H1 (cell line): ENCODE results near the gene MRPS12. TPM values are rescaled to one million over a fixed set of nuclear protein-coding genes. Genes with fewer than 3 reads are reported as not detected.
"Not testable (repeated sequence)": the region's sequence is repeated elsewhere in the genome, so short reads cannot be mapped to it uniquely, and the experiment has no call there.

Experiments
- CTCF ChIA-PET: fragments of 300-600 bp; sonication (Branson Sonifier 250); formaldehyde crosslinking; loops from one replicate; lab custom pipeline; 2021; ENCODE audit not compliant: partially characterized antibody; lab: Charles Lee
- POLR2A ChIA-PET: fragments of 300-600 bp; sonication (Branson Sonifier 250); formaldehyde crosslinking; loops from one replicate; lab custom pipeline; 2021; ENCODE audit warnings: inconsistent platforms; ENCODE audit not compliant: partially characterized antibody; lab: Charles Lee
- DNase-seq, 2 experiments: peaks; one replicate each; pipeline versions ENCODE4 v3.0.0 to v3.0.0-alpha.2; 2010 to 2022; ENCODE audit warnings: low spot score in 2 of 2, low read depth in 1 of 2, mixed read lengths in 1 of 2
- FAIRE-seq: peaks from 2 replicates; lab custom pipeline; 2011; peaks lifted over from hg19 to GRCh38; lab: Jason Lieb, UNC
- H2AFZ ChIP-seq: 2 replicates; pipeline ENCODE4 v1.8.1; 2012; ENCODE audit warnings: low read length, inconsistent platforms
- H2AK5ac ChIP-seq: 2 replicates; pipeline ENCODE4 v1.6.1; 2013; ENCODE audit warnings: low read depth, low read length
- H2BK120ac ChIP-seq: replicated peaks from 2 replicates; pipeline ENCODE3; 2013; ENCODE audit warnings: low read depth, low read length, inconsistent platforms
- H2BK12ac ChIP-seq: 2 replicates; pipeline ENCODE4 v1.6.1; 2013; ENCODE audit warnings: low read depth, low read length
- H2BK15ac ChIP-seq: 2 replicates; pipeline ENCODE4 v1.6.1; 2013; ENCODE audit warnings: low read length
- H2BK20ac ChIP-seq: 2 replicates; pipeline ENCODE4 v1.6.1; 2013; ENCODE audit warnings: low read length
- H2BK5ac ChIP-seq: 2 replicates; pipeline ENCODE4 v1.6.1; 2013; ENCODE audit warnings: low read depth, low read length
- H3K14ac ChIP-seq: 2 replicates; pipeline ENCODE4 v1.6.1; 2013; ENCODE audit warnings: inconsistent platforms; ENCODE audit not compliant: insufficient read length
- H3K18ac ChIP-seq: 2 replicates; pipeline ENCODE4 v1.6.1; 2013; ENCODE audit warnings: low read length; ENCODE audit errors: extremely low read depth
- H3K23ac ChIP-seq: 2 replicates; pipeline ENCODE4 v1.6.1; 2013; ENCODE audit warnings: inconsistent platforms; ENCODE audit not compliant: insufficient read length
- H3K23me2 ChIP-seq: 2 replicates; pipeline ENCODE4 v1.6.1; 2013; ENCODE audit warnings: low read depth, low read length
- H3K27ac ChIP-seq: 2 replicates; pipeline ENCODE4 v1.6.1; 2011; ENCODE audit warnings: low read depth, low read length, inconsistent platforms
- H3K27me3 ChIP-seq, 4 experiments: replicated peaks in 1 of 4; 1 replicate in 1 of 4; 2 replicates in 3 of 4; pipeline versions ENCODE4 v1.6.1 to v1.8.1; 2011 to 2013; ENCODE audit warnings: low read length in 3 of 4, mild to moderate bottlenecking in 3 of 4, inconsistent platforms in 2 of 4, mixed read lengths in 2 of 4, moderate library complexity in 1 of 4; ENCODE audit not compliant: control insufficient read depth in 3 of 4, insufficient read depth in 3 of 4; ENCODE audit errors: extremely low read depth in 1 of 4
- H3K36me3 ChIP-seq, 4 experiments: 2 replicates each; pipeline versions ENCODE4 v1.6.1 to v1.8.1; 2011 to 2013; ENCODE audit warnings: mild to moderate bottlenecking in 4 of 4, low read length in 3 of 4, moderate library complexity in 2 of 4, control low read depth in 1 of 4, inconsistent platforms in 1 of 4; ENCODE audit not compliant: insufficient read depth in 4 of 4, control insufficient read depth in 2 of 4
- H3K4ac ChIP-seq: replicated peaks from 2 replicates; pipeline ENCODE3; 2013; ENCODE audit warnings: low read length, low read depth, mixed read lengths, inconsistent platforms; ENCODE audit not compliant: insufficient read length
- H3K4me1 ChIP-seq, 4 experiments: replicated peaks in 1 of 4; 1 replicate in 1 of 4; 2 replicates in 3 of 4; pipeline versions ENCODE4 v1.6.1 to v1.8.1; 2011 to 2013; ENCODE audit warnings: low read length in 3 of 4, inconsistent platforms in 2 of 4, mixed read lengths in 1 of 4; ENCODE audit not compliant: insufficient read depth in 4 of 4, control insufficient read depth in 3 of 4
- H3K4me2 ChIP-seq, 2 experiments: 2 replicates each; pipeline versions ENCODE4 v1.6.1 to v1.8.1; 2011 to 2013; ENCODE audit warnings: low read depth in 2 of 2, low read length in 2 of 2, control low read depth in 1 of 2, inconsistent platforms in 1 of 2, mild to moderate bottlenecking in 1 of 2; ENCODE audit not compliant: insufficient read depth in 1 of 2
- H3K4me3 ChIP-seq, 4 experiments: fragments of 200-600, 300-600 bp in 1 of 4; sonication (generic), shearing (Covaris generic), sonication (Bioruptor Twin) in 1 of 4; 2 replicates each; pipeline versions ENCODE4 v1.5.1 to v1.8.1; 2011 to 2016; ENCODE audit warnings: low read length in 4 of 4, low read depth in 3 of 4, control low read depth in 2 of 4, inconsistent platforms in 2 of 4, mild to moderate bottlenecking in 2 of 4, mixed read lengths in 1 of 4, moderate library complexity in 1 of 4; ENCODE audit not compliant: insufficient read depth in 2 of 4; ENCODE audit errors: extremely low read depth in 1 of 4
- H3K56ac ChIP-seq: replicated peaks from 2 replicates; pipeline ENCODE3; 2013; ENCODE audit warnings: low read depth, mild to moderate bottlenecking, mixed read lengths, low read length, inconsistent platforms; ENCODE audit not compliant: insufficient read length
- H3K79me1 ChIP-seq: 2 replicates; pipeline ENCODE4 v1.6.1; 2013; ENCODE audit warnings: low read depth, low read length, control low read depth
- H3K79me2 ChIP-seq, 2 experiments: 2 replicates each; pipeline versions ENCODE4 v1.6.1 to v1.8.1; 2012 to 2013; ENCODE audit warnings: low read length in 2 of 2, mild to moderate bottlenecking in 2 of 2, inconsistent platforms in 1 of 2; ENCODE audit not compliant: insufficient read depth in 2 of 2, control insufficient read depth in 1 of 2
- H3K9ac ChIP-seq, 4 experiments: replicated peaks in 1 of 4; 1 replicate in 1 of 4; 2 replicates in 3 of 4; pipeline versions ENCODE4 v1.6.1 to v1.8.1; 2011 to 2013; ENCODE audit warnings: low read depth in 3 of 4, low read length in 3 of 4, control low read depth in 2 of 4, mild to moderate bottlenecking in 2 of 4, moderate library complexity in 2 of 4, inconsistent platforms in 1 of 4; ENCODE audit errors: extremely low read depth in 1 of 4
- H3K9me3 ChIP-seq, 2 experiments: 2 replicates each; pipeline versions ENCODE4 v1.6.1 to v1.8.1; 2012 to 2013; ENCODE audit warnings: mild to moderate bottlenecking in 2 of 2, moderate library complexity in 2 of 2, control low read depth in 1 of 2, inconsistent platforms in 1 of 2, low read depth in 1 of 2, low read length in 1 of 2, mixed read lengths in 1 of 2; ENCODE audit not compliant: insufficient read depth in 2 of 2
- H4K20me1 ChIP-seq, 2 experiments: replicated peaks in 1 of 2; 2 replicates each; pipeline versions ENCODE3 to v1.8.1; 2011 to 2013; ENCODE audit warnings: inconsistent platforms in 2 of 2, low read length in 2 of 2, mild to moderate bottlenecking in 1 of 2; ENCODE audit not compliant: insufficient read depth in 2 of 2, control insufficient read depth in 1 of 2
- H4K5ac ChIP-seq: 2 replicates; pipeline ENCODE4 v1.6.1; 2013; ENCODE audit warnings: low read length, low read depth, mixed read lengths, inconsistent platforms; ENCODE audit not compliant: insufficient read length
- H4K8ac ChIP-seq: 2 replicates; pipeline ENCODE4 v1.8.0; 2013; ENCODE audit warnings: mild to moderate bottlenecking, moderate library complexity, low read length, inconsistent platforms; ENCODE audit not compliant: insufficient read depth; ENCODE audit errors: extremely low read depth
- H4K91ac ChIP-seq: replicated peaks from 2 replicates; pipeline ENCODE3; 2013; ENCODE audit warnings: low read length, mixed read lengths, inconsistent platforms; ENCODE audit not compliant: insufficient read length
- WGBS, 2 experiments: shearing (Covaris generic) in 1 of 2; methylation state at CpG; one replicate each; pipeline versions ENCODE4 v1.1.6 to v1.1.7; 2013 to 2015; ENCODE audit warnings: low lambda C conversion rate in 2 of 2, mixed read lengths in 2 of 2, inconsistent platforms in 1 of 2, low coverage in 1 of 2, missing lambda C conversion rate in 1 of 2; ENCODE audit not compliant: insufficient replicate concordance in 2 of 2, insufficient coverage in 1 of 2, insufficient read length in 1 of 2; ENCODE audit errors: extremely low coverage in 1 of 2, missing lambda C conversion rate in 1 of 2; 5-methylcytosine and 5-hydroxymethylcytosine counted together
- polyA plus RNA-seq, 7 experiments: library from polyadenylated mRNA; depleted of rRNA in 3 of 7; stranded (reverse) in 5 of 7; unstranded in 2 of 7; fragments of >200 nt in 5 of 7; fragments of 200-250 nt in 2 of 7; gene quantifications; 1 replicate in 5 of 7; 2 replicates in 1 of 7; 4 replicates in 1 of 7; pipeline versions ENCODE4 v1.2.1 to v1.2.3, GENCODE V29; 2011 to 2013; ENCODE audit warnings: missing spikeins in 2 of 7, mixed read lengths in 2 of 7
- total RNA-seq: library from RNA; stranded (reverse); fragmentation: NEBNext Ultra II Directional; extraction: Animal tissue kit (Norgen Biotek cat#: 25700); gene quantifications from 2 replicates; pipeline ENCODE4 v1.2.1, GENCODE V29; 2021

The MRPS12 gene
- total and polyA plus RNA-seq, 2 of the 8 experiments (the other 6 are each of a cell fraction or from before 2014, with no cell fraction given), result 79.0 to 175 TPM

GRCh38 chr19:38941466-38941865, 10.7 kb downstream of the MRPS12 start:
- H2AK5ac ChIP-seq, H3K23me2 ChIP-seq, H3K4me3 ChIP-seq, H3K27ac ChIP-seq, H3K4me1 ChIP-seq, H2AFZ ChIP-seq, H2BK5ac ChIP-seq, H3K79me1 ChIP-seq, H3K14ac ChIP-seq, H3K18ac ChIP-seq, H4K20me1 ChIP-seq, FAIRE-seq, H3K27me3 ChIP-seq, H3K36me3 ChIP-seq, H2BK120ac ChIP-seq, H3K56ac ChIP-seq, H2BK20ac ChIP-seq, H4K5ac ChIP-seq, DNase-seq, H3K4me2 ChIP-seq, H3K9ac ChIP-seq, H4K91ac ChIP-seq, H3K79me2 ChIP-seq, H4K8ac ChIP-seq, H2BK15ac ChIP-seq, H3K4ac ChIP-seq, H2BK12ac ChIP-seq, H3K23ac ChIP-seq, H3K9me3 ChIP-seq: not testable (repeated sequence)
- POLR2A ChIA-PET, result interaction anchor here (0.9 to 1.8 kb wide), 2 partner anchors 9 to 11 kb away, joined by 3 to 14 read pairs; partner anchors contain the start of genes MRPS12 and SARS2
- WGBS, 2 experiments, result 86% methylated on average over 5 of the region's 5 CpGs; no CpG with 5 or more reads in 1 of the 2 experiments
- CTCF ChIA-PET, result interaction anchor here (1.8 to 14.5 kb wide), 2 partner anchors 8 to 20 kb away, joined by 4 to 120 read pairs; partner anchors contain the start of genes MRPS12 and SARS2
